Spinal cord (tissue), 10 donors: ENCODE data around the gene TYK2. TPM values are rescaled to one million over a fixed set of nuclear protein-coding genes. Genes with fewer than 3 reads are reported as not detected.
A peak's percentile ranks its signal among the peaks of the same experiment; 100 is the strongest.
"Not testable (repeated sequence)": the region's sequence is repeated elsewhere in the genome, so short reads cannot be mapped to it uniquely, and the experiment has no call there.

ENCODE experiments used
- DNase-seq, 6 donors: peaks; one replicate each; pipeline versions ENCODE4 v3.0.0 to v3.0.0-alpha.2; 2013 to 2015; ENCODE audit warnings: low spot score in 6 of 6, low read depth in 4 of 6
- H3K27ac ChIP-seq: one replicate; pipeline ENCODE4 v1.5.1; 2013; ENCODE audit warnings: low read depth, low read length, control low read depth
- H3K27me3 ChIP-seq: one replicate; pipeline ENCODE4 v1.6.1; 2013; ENCODE audit warnings: low read length; ENCODE audit not compliant: control insufficient read depth, insufficient read depth
- H3K36me3 ChIP-seq: one replicate; pipeline ENCODE4 v1.6.1; 2013; ENCODE audit warnings: low read length; ENCODE audit not compliant: control insufficient read depth, insufficient read depth
- H3K4me1 ChIP-seq: one replicate; pipeline ENCODE4 v1.6.1; 2013; ENCODE audit warnings: low read length; ENCODE audit not compliant: control insufficient read depth, insufficient read depth
- H3K4me3 ChIP-seq: one replicate; pipeline ENCODE4 v1.5.1; 2013; ENCODE audit warnings: low read depth, low read length, control low read depth
- H3K9me3 ChIP-seq: one replicate; pipeline ENCODE4 v1.6.1; 2013; ENCODE audit warnings: low read length; ENCODE audit not compliant: control insufficient read depth, insufficient read depth
- WGBS: methylation state at CpG from one replicate; pipeline ENCODE4 v1.1.5; 2013; ENCODE audit warnings: missing lambda C conversion rate; ENCODE audit not compliant: insufficient coverage; 5-methylcytosine and 5-hydroxymethylcytosine counted together
- polyA plus RNA-seq, 2 donors: library from polyadenylated mRNA; unstranded; fragments of 120-200 nt; gene quantifications; one replicate each; pipeline ENCODE4 v1.2.1, GENCODE V29; 2013; ENCODE audit not compliant: insufficient read length in 2 of 2
- total RNA-seq, 2 donors: library from RNA; depleted of rRNA in 1 of 2; stranded (reverse); fragments of 120-200 nt in 1 of 2; fragments of >200 nt in 1 of 2; gene quantifications; one replicate each; pipeline versions ENCODE4 v1.2.3 to v1.2.4, GENCODE V29; 2013 to 2014
- donor health status: healthy.

The TYK2 gene
- total and polyA plus RNA-seq, 4 donors = 44.5 to 153 (median 101) TPM

GRCh38 chr19:10408511-10409283, 28.3 kb upstream of the TYK2 start:
- 70% methylated on average over 15 of the region's 18 CpGs for WGBS
- no peak overlapping the region for H3K27ac ChIP-seq
- no peak for DNase-seq
- H3K9me3 ChIP-seq = no peaks in the 10 kb centered on the region
- no peak overlapping the region for H3K4me3 ChIP-seq
- H3K4me1 ChIP-seq = peaks cover 21% of the 10 kb centered on the region
- peaks cover 12% of the 10 kb centered on the region for H3K27me3 ChIP-seq
- peaks cover 4% of the 10 kb centered on the region for H3K36me3 ChIP-seq

GRCh38 chr19:10407096-10407495, 26.7 kb upstream of the TYK2 start:
- no peak overlapping the region for H3K27ac ChIP-seq
- peaks cover 4% of the 10 kb centered on the region for H3K36me3 ChIP-seq
- H3K9me3 ChIP-seq = no peaks in the 10 kb centered on the region
- H3K4me3 ChIP-seq = no peak overlapping the region
- H3K4me1 ChIP-seq = peaks cover 28% of the 10 kb centered on the region
- peaks cover 12% of the 10 kb centered on the region for H3K27me3 ChIP-seq
- DNase-seq = no peak

- no peak for DNase-seq
- peaks cover 35% of the 10 kb centered on the region for H3K4me1 ChIP-seq
- no peak overlapping the region for H3K4me3 ChIP-seq
- H3K27me3 ChIP-seq = peaks cover 12% of the 10 kb centered on the region
- peaks cover 4% of the 10 kb centered on the region for H3K36me3 ChIP-seq
- 100% methylated on average over 2 of the region's 6 CpGs for WGBS
- no peak overlapping the region for H3K27ac ChIP-seq
- no peaks in the 10 kb centered on the region for H3K9me3 ChIP-seq
These were observed 25.8 kb upstream of the TYK2 start for GRCh38 chr19:10406191-10406590.

- Histone ChIP-seq H3K27me3 (peaks cover 12% of the 10 kb centered on the region), H3K9me3 (no peaks in the 10 kb centered on the region), H3K27ac (no peak overlapping the region), H3K4me1 (peaks cover 38% of the 10 kb centered on the region), H3K4me3 (peak overlapping the region; percentile 96), H3K36me3 (peaks cover 8% of the 10 kb centered on the region)
- DNase-seq = peak in 2 of 6 donors; percentile 50 to 64
- 4% methylated on average over 25 of the region's 43 CpGs for WGBS
These were observed 24.8 kb upstream of the TYK2 start for GRCh38 chr19:10404888-10405820.

GRCh38 chr19:10403137-10404021, 23.0 kb upstream of the TYK2 start, which contains the start of gene CDC37:
Gene CDC37, minus strand, starts transcription at chr19:10403542. Its CDS starts 63 bp downstream, at chr19:10403479.
- under 1% methylated on average over 67 of the region's 69 CpGs for WGBS
- Histone ChIP-seq H3K4me1 (peaks cover 38% of the 10 kb centered on the region), H3K27ac (peak within 1 kb of the TSS; percentile 93), H3K4me3 (peak within 1 kb of the TSS; percentile 96), H3K9me3 (no peaks in the 10 kb centered on the region), H3K36me3 (peaks cover 15% of the 10 kb centered on the region), H3K27me3 (peaks cover 10% of the 10 kb centered on the region)
- peak; percentile 92 to 99 (median 94) for DNase-seq

- Histone ChIP-seq H3K36me3 (peaks cover 23% of the 10 kb centered on the region), H3K4me1 (peaks cover 38% of the 10 kb centered on the region)
These were observed 22.2 kb upstream of the TYK2 start for GRCh38 chr19:10402441-10403038.

GRCh38 chr19:10399878-10400277, 19.5 kb upstream of the TYK2 start:
- DNase-seq = no peak
- H3K27me3 ChIP-seq = no peaks in the 10 kb centered on the region
- no peak overlapping the region for H3K27ac ChIP-seq
- no peaks in the 10 kb centered on the region for H3K9me3 ChIP-seq
- peaks cover 45% of the 10 kb centered on the region for H3K36me3 ChIP-seq
- WGBS = 84% methylated on average over 3 of the region's 8 CpGs
- peaks cover 29% of the 10 kb centered on the region for H3K4me1 ChIP-seq
- H3K4me3 ChIP-seq = no peak overlapping the region

More at GRCh38 chr19:10402441-10403038, 22.2 kb upstream of the TYK2 start:
- Histone ChIP-seq H3K27ac (peak overlapping the region; percentile 49), H3K9me3 (no peaks in the 10 kb centered on the region), H3K4me3 (peak overlapping the region; percentile 96), H3K27me3 (peaks cover 8% of the 10 kb centered on the region)
- 4% methylated on average over 15 of the region's 15 CpGs for WGBS
- DNase-seq = no peak

- Histone ChIP-seq H3K4me1 (peaks cover 24% of the 10 kb centered on the region), H3K36me3 (peaks cover 50% of the 10 kb centered on the region)
- H3K9me3 ChIP-seq, DNase-seq, H3K27me3 ChIP-seq, H3K27ac ChIP-seq, H3K4me3 ChIP-seq: not testable (repeated sequence)
- 90% methylated on average over 2 of the region's 8 CpGs for WGBS
These were observed 19.0 kb upstream of the TYK2 start for GRCh38 chr19:10399340-10399739.

GRCh38 chr19:10398819-10399218, 18.4 kb upstream of the TYK2 start:
- WGBS = 100% methylated on average over 7 of the region's 9 CpGs
- Histone ChIP-seq H3K36me3 (peaks cover 55% of the 10 kb centered on the region), H3K9me3 (no peaks in the 10 kb centered on the region), H3K4me3 (no peak overlapping the region), H3K27me3 (no peaks in the 10 kb centered on the region), H3K4me1 (peaks cover 19% of the 10 kb centered on the region), H3K27ac (no peak overlapping the region)
- DNase-seq = no peak
